KBM-7 (cell line): ENCODE data around the gene WFDC1.
"Not testable (repeated sequence)": the region's sequence is repeated elsewhere in the genome, so short reads cannot be mapped to it uniquely, and the experiment has no call there.

Experiments used
- DNase-seq: peaks from one replicate; pipeline ENCODE4 v3.0.0-alpha.2; 2015
- in situ Hi-C: fragments of 300-500 bp; cut with MboI; formaldehyde crosslinking; loops from 2 replicates; pipeline ENCODE4 v1.14.3; 2020; ENCODE audit warnings: low sequenced_read_pairs, low pct_unique_long_range_greater_than_20kb, mixed read lengths

Gene WFDC1

GRCh38 chr16:84341528-84342295, 47.0 kb downstream of the WFDC1 start:
- no peak for DNase-seq
- in situ Hi-C loops, result no loop called here

- DNase-seq, in situ Hi-C loops: not testable (repeated sequence)
Observed at GRCh38 chr16:84343800-84344199, 49.1 kb downstream of the WFDC1 start.

DNA sequence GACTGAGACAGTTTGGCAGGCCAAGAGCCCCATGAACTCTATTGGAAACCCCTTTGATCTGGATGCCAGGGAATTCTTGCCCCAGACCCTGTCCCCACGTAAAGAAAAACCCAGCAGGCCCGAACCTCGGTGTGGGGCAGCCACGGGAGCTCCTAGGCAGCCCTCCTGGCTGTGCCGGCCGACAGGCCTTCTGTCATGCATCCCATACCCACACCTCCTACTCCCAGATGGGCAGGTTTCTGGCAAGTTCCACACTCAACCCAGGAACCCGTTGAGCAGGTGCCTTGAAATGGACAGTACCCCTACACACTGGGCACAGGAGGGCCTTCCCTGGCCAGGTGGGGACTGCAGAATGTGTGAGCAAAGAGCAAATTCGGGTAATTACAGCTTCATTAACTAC, 50.1 kb downstream of the WFDC1 start:
- in situ Hi-C loops, result no loop called here
- DNase-seq, result no peak

- in situ Hi-C loops, result no loop called here
- DNase-seq, result no peak
Observed at GRCh38 chr16:84347161-84347560, 52.5 kb downstream of the WFDC1 start.

DNA sequence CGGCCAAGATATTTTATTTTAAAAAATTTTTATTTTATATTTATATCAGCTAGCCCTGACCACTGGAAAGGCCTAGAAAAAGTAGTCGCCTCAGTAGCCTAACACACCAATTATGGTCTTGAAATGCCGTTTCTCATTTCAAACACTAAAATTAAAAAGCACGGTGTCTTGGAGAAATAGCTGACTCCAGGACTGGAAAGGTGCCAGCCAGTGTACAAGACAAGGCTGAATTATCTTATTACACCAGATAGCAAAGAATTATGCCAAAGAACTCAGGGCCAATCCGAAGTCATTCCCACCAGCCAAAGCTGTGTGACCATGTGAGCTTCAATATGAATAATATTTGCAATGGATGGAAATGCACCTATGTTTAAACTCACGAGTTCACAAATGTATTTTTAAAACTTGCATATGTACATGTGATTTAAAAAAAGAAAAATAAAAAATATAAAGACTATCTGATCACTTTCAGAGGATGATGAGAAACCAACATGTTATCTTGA, 53.8 kb downstream of the WFDC1 start:
- in situ Hi-C loops, result no loop called here
- no peak for DNase-seq

- DNase-seq, result no peak
- in situ Hi-C loops, result no loop called here
Observed at GRCh38 chr16:84349862-84350684, 55.4 kb downstream of the WFDC1 start.

- in situ Hi-C loops, result no loop called here
- DNase-seq, result no peak
Observed at GRCh38 chr16:84350685-84351400, 56.2 kb downstream of the WFDC1 start.

DNA sequence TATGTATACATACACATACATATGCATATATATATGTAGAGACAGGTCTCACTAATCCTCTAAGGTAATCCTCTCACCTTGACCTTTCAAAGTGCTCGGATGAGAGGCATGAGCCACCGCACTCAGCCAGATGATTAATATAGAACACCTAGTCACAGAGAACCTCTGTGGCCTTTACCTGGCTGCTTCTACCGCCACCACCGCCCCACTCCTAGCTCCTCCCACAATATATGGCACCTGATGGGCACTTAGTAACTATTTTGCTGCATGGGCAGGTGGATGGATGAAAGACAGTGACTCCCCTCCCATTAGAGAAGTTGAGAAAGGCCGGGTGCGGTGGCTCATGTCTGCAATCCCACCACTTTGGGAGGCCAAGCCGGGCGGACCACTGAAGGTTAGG, 57.0 kb downstream of the WFDC1 start:
- in situ Hi-C loops, result no loop called here
- no peak for DNase-seq

GRCh38 chr16:84354306-84354705, 59.6 kb downstream of the WFDC1 start:
- in situ Hi-C loops, result no loop called here
- no peak for DNase-seq

DNA sequence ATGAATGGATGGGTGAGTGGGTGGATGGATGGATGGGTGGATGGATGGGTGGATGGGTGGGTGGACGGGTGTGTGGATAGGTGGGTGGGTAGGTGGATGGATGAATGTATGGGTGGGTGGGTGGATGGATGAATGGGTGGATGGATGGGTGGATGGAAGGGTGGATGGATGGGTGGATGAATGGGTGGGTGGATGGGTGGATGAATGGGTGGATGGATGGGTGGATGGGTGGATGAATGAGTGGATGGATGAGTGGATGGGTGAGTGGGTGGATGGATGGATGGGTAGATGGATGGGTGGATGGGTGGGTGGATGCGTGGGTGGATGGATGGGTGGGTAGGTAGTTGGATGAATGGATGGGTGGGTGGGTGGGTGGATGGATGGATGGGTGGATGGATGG, 60.5 kb downstream of the WFDC1 start:
- in situ Hi-C loops, result no loop called here
- no peak for DNase-seq

- in situ Hi-C loops, result no loop called here
- DNase-seq, result no peak
Observed at GRCh38 chr16:84356176-84356575, 61.5 kb downstream of the WFDC1 start.

- in situ Hi-C loops, result no loop called here
- no peak for DNase-seq
Observed at GRCh38 chr16:84356591-84357116, 62.0 kb downstream of the WFDC1 start.

DNA sequence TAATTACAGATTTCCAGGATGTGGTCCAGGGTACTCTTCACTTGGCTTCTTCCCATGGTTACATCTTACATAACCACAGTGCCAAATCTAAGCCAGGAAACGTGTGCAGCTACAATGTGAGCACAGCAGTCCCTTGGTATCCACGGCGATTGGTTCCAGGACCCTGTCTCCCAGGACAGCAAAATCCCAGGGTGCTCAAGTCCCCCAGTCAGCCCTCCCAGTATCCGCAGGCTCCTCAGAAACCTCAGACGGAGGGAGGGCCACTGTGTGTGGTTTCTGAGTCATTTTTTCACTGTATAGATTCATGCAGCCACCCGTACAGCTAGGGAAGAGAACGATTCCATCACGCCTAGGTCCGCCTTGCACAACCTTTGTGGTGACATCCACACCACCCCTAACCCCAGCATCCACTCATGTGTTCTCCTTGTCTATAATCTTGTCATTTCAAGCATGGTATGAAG, 62.5 kb downstream of the WFDC1 start:
- peak; percentile 40 for DNase-seq
- in situ Hi-C loops, result no loop called here

DNA sequence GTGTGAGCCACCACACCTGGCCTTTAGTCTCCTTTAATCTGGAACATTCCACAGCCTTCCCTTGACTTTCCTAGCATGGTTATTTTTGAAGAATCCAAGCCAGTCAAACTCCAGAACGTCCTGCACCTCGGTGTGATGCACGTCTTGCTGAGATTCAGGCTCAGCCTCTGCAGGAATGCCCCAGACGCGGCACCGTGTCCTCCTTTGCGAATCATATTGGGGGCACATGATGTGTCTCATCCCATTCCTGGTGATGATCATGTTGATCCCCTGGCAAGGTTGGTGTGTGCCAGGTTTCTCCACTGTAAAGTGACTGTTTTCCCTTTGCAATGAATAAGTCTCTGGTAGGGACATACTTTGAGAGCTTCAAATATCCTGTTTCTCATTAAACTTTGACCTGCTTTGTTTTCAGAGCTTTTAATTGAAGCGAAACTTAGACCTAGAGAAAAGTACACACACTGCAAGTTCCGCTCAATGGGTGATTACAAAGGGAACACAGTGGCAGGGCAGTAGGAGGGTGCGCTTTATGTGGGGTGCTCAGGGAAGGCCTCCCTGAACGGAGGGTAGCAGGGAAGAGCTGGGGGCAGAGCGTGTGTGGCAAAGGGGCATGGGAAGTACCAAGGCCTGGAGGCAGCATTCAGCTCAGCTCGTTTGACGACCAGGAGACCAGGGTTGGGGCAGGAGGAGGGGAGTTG, 64.1 kb downstream of the WFDC1 start:
- in situ Hi-C loops, result no loop called here
- no peak for DNase-seq

DNA sequence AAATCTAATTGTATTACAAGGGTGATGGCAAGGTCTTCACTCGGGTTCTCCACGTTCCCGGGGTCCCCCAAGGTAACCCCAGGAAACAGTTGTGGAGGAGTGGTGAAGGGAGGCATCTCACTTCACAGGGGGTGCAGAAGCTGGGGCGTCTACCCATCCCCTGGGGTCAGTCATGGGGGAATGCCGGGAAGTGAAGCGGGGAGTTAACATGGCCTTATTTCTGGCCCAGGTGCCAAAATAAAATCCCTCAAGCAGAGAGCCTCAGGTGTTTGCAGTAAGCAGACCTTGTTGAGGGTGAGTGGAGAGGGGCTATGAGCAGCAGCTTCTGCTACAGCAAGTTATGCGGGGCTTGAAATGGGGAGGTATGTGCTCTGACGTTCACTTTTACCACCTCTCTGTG, 64.6 kb downstream of the WFDC1 start:
- no peak for DNase-seq

DNA sequence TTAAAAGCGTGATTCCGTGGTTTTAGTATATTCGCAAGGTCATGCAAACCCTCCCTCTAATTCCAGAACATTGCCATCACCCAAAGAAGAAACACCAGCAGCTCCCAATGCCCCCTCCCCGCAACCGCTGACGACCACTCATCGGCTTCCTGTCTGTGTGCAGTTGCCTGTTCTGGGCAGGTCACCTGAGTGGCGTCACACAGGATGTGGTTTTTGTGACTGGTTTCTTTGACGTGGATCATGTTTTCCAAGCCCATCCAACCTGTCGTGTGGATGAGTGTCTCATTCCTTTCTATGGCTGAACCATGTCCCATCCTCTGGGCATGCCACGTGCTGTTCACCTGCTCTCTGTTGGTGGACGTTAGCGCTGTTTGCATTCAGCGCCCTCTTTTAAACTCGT, 65.5 kb downstream of the WFDC1 start:
- in situ Hi-C loops, result no loop called here
- DNase-seq, result no peak

More for the DNA sequence above, 64.6 kb downstream of the WFDC1 start:
- in situ Hi-C loops, result no loop called here

GRCh38 chr16:84360748-84361147, 66.1 kb downstream of the WFDC1 start:
- no peak for DNase-seq
- in situ Hi-C loops, result no loop called here

DNA sequence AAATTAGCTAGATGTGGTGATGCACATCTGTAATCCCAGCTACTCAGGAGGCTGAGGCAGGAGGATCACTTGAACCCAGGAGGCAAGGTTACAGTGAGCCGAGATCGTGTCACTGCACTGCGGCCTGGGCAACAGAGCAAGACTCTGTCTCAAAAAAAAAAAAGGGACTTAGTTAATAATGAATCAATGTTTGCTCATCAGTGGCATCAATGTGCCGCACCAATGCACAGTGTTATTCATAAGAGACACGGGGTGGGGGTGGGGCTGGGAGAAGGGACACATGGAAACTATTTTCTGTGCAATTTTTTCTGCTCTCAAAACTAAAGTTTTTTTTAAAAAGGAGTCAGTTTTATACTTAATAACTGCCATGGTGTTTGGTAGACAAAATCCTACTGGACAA, 66.9 kb downstream of the WFDC1 start:
- no peak for DNase-seq
- in situ Hi-C loops, result no loop called here

DNA sequence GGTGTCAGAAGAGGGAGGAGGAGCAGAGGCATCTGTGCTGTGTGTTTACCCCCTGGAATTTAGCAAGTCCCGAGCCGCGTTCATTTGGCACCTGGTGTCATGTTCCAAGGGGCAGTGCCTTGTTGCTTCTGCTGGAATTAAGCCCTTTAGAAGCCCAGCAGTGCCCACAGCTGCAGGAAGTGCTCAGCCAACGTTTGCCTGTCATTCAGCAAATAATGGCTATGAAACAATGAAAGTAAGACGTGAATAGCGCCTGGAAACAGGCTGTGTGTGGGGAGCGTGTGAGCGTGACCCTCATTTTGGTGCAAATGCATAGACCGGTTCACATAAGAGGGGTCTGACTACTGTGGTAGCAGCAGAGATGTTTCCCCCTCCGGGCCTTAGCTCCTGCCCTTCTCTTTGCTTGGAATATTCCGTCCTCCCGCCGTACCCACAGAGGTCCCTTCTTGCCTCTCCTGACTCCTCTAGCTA, 67.8 kb downstream of the WFDC1 start:
- in situ Hi-C loops, result no loop called here
- no peak for DNase-seq
